Natural killer cell (primary cell): Measurements from ENCODE around the gene NOTCH4. TPM values are rescaled to one million over a fixed set of nuclear protein-coding genes. Genes with fewer than 3 reads are reported as not detected.

Experiments used
- ATAC-seq, 3 donors: fragments of 150-1000 bp in 2 of 3; fragments of 200-7000 bp in 1 of 3; cut with Tn5 transposase; 1 replicate in 1 of 3; 2 replicates in 2 of 3; pipeline ENCODE4 v1.10.0; 2021; ENCODE audit warnings: mild to moderate bottlenecking in 2 of 3, moderate library complexity in 2 of 3
- DNase-seq, 2 donors: peaks; one replicate each; pipeline versions ENCODE4 v3.0.0 to v3.0.0-alpha.2; 2013 to 2021; ENCODE audit warnings: mixed read lengths in 1 of 2
- H3K27ac ChIP-seq: one replicate; pipeline ENCODE4 v1.5.1; 2013; ENCODE audit warnings: mild to moderate bottlenecking, low read length
- H3K27me3 ChIP-seq: one replicate; pipeline ENCODE4 v1.6.1; 2013; ENCODE audit warnings: low read length; ENCODE audit not compliant: control insufficient read depth, insufficient read depth
- H3K36me3 ChIP-seq: one replicate; pipeline ENCODE4 v1.6.1; 2013; ENCODE audit warnings: low read length; ENCODE audit not compliant: control insufficient read depth, insufficient read depth
- H3K4me1 ChIP-seq: one replicate; pipeline ENCODE4 v1.6.1; 2013; ENCODE audit warnings: low read length; ENCODE audit not compliant: control insufficient read depth, insufficient read depth
- H3K4me3 ChIP-seq: one replicate; pipeline ENCODE4 v1.5.1; 2013; ENCODE audit warnings: low read length
- H3K9me3 ChIP-seq: one replicate; pipeline ENCODE4 v1.6.1; 2013; ENCODE audit warnings: low read length; ENCODE audit not compliant: control insufficient read depth, insufficient read depth
- H3K27ac Mint-ChIP-seq, 2 donors: one replicate each; pipeline ENCODE4 v1.8.0; 2022; ENCODE audit warnings: mild to moderate bottlenecking in 2 of 2, mixed read lengths in 2 of 2, moderate library complexity in 1 of 2
- H3K27me3 Mint-ChIP-seq, 2 donors: one replicate each; pipeline ENCODE4 v1.8.0; 2022; ENCODE audit warnings: low read depth in 2 of 2, mixed read lengths in 2 of 2
- H3K36me3 Mint-ChIP-seq: one replicate; pipeline ENCODE4 v1.8.0; 2022; ENCODE audit warnings: mixed read lengths
- H3K4me1 Mint-ChIP-seq, 2 donors: one replicate each; pipeline ENCODE4 v1.8.0; 2022; ENCODE audit warnings: mixed read lengths in 2 of 2
- H3K4me3 Mint-ChIP-seq: one replicate; pipeline ENCODE4 v1.8.0; 2022; ENCODE audit warnings: mild to moderate bottlenecking, moderate library complexity, mixed read lengths
- H3K9me3 Mint-ChIP-seq, 2 donors: one replicate each; pipeline ENCODE4 v1.8.0; 2022; ENCODE audit warnings: mixed read lengths in 2 of 2
- WGBS: methylation state at CpG from one replicate; pipeline ENCODE4 v1.1.7; 2013; ENCODE audit warnings: missing lambda C conversion rate; ENCODE audit not compliant: insufficient coverage; 5-methylcytosine and 5-hydroxymethylcytosine counted together
- intact Hi-C: fragments of 100-400 bp; cut with micrococcal nuclease; formaldehyde crosslinking; loops from one replicate; pipeline ENCODE4 v1.14.2; 2022
- total RNA-seq, 4 donors: library from RNA; stranded (reverse); fragments of 120-200 nt in 1 of 4; gene quantifications; one replicate each; pipeline versions ENCODE4 v1.2.3 to v1.2.4, GENCODE V29; 2013 to 2022
- TF ChIP-seq, protein P1 (sequence below): fragments of 200-600 bp; IDR thresholded peaks from one replicate; pipeline ENCODE4 v1.8.0; 2022; ENCODE audit warnings: antibody characterized with exemption

NOTCH4 gene
- total RNA-seq, 3 donors from 2014 or later (not counting 1 experiment from before 2014, with no cell fraction given), result 2.6 to 4.8 (median 2.7) TPM

DNA sequence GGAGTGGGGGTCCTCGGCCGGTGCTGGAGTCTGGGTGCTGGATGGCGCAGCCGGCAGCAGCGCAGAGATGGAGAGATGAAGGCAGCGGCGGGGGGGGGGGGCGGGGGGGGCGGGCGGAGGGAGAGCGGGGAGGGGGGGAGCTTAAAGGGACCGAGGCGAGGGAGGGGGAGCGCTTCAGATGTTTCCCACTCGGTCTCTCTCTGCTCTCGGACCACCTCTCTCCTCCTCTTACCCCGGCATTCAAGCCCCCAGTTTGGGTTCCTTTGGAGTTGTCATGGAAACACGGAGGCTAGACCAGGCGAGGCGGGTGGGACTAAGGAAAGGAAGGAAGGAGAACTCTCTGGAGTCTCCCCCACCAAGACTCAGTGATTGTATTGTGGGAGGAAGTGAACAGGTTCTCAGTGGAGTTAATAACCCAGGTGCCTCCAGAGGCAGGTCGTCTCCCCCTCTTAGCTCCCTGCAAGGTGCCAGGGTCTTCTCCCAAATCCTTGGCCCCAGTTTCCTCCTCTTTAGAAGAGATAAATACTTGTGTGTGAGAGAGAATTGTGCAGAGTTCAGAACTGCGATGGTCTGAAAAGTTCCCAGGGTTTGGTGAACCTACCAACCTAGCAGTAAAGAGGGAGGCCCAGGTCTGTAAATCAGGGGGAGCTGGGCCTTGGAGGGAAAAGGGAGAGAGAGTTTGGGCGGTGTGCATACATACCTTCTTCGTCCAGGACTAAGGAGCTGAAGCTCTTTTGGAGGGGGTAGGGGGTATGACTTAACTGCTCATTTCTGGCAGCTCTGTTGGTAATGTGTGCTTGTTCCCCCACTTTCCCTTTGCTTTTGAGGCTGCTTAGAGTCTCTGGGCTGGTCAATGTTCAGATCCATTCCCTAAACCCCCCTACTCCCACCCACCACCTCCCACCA is 71.8 kb downstream of the NOTCH4 start, which contains the start of gene PRRT1:
PRRT1 (minus strand) TSS at position 77 of the 906 bp plus-strand sequence. CDS start 112 bp downstream, outside the sequence.
- H3K36me3 Mint-ChIP-seq, result no peaks in the 10 kb centered on the region
- H3K9me3 Mint-ChIP-seq, result no peaks in the 10 kb centered on the region
- TF ChIP-seq, protein P1, sequence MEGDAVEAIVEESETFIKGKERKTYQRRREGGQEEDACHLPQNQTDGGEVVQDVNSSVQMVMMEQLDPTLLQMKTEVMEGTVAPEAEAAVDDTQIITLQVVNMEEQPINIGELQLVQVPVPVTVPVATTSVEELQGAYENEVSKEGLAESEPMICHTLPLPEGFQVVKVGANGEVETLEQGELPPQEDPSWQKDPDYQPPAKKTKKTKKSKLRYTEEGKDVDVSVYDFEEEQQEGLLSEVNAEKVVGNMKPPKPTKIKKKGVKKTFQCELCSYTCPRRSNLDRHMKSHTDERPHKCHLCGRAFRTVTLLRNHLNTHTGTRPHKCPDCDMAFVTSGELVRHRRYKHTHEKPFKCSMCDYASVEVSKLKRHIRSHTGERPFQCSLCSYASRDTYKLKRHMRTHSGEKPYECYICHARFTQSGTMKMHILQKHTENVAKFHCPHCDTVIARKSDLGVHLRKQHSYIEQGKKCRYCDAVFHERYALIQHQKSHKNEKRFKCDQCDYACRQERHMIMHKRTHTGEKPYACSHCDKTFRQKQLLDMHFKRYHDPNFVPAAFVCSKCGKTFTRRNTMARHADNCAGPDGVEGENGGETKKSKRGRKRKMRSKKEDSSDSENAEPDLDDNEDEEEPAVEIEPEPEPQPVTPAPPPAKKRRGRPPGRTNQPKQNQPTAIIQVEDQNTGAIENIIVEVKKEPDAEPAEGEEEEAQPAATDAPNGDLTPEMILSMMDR, result no peak
- Histone ChIP-seq H3K36me3 (no peaks in the 10 kb centered on the region), H3K4me1 (peaks cover 54% of the 10 kb centered on the region), H3K4me3 (no peak within 1 kb of the TSS), H3K27me3 (peaks cover 21% of the 10 kb centered on the region), H3K9me3 (peaks cover 3% of the 10 kb centered on the region), H3K27ac (no peak within 1 kb of the TSS)
- peak within 1 kb of the TSS; percentile 90 to 98 for H3K27ac Mint-ChIP-seq
- WGBS, result 40% methylated on average over 10 of the region's 24 CpGs
- H3K27me3 Mint-ChIP-seq, result peaks cover 20 to 29% of the 10 kb centered on the region in 2 donors
- intact Hi-C loops, result no loop called here
- H3K4me3 Mint-ChIP-seq, result peak within 1 kb of the TSS; percentile 78
- peaks cover 54 to 67% of the 10 kb centered on the region in 2 donors for H3K4me1 Mint-ChIP-seq
- ATAC-seq (no peak), DNase-seq (peak in 1 of 2 donors; percentile 39)

DNA sequence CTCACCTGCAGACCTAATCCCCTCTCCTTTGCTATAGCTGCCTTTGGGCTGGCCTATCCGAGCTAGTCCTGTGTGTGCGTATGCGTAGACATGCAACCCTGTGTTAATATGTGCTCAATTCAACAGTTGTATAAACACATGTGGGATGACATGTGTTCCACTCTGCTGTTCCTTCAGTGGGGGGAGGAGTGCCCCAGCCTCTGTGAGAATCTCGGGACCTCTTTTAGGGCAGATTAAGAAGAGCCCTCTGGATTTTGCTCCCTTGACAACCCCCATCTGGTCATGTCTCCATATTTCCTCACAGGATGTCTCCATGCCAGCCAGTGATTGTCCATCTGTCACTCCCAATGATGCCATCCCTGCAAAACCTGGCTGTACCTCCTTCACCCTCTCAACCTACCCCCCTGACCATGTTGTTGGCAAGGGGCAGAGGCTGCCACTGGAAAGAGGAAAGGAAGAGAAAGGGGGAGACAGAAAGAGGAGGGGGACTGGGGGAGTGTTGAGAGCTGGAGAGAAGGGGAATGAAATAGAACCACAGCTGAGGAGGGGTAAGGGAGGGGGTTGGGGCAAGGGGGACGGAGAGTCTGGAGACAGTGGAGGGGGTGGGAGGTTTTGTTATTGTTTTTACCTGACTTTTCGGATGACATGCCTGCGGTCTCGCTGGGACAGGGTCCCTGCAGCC is 72.5 kb downstream of the NOTCH4 start:
- Mint-ChIP-seq H3K4me3 (peak overlapping the region; percentile 52), H3K27ac (peak overlapping the region; percentile 23 to 98), H3K36me3 (no peaks in the 10 kb centered on the region), H3K27me3 (peaks cover 20 to 34% of the 10 kb centered on the region in 2 donors), H3K9me3 (no peaks in the 10 kb centered on the region), H3K4me1 (peaks cover 54 to 73% of the 10 kb centered on the region in 2 donors)
- DNase-seq (peak in 1 of 2 donors; percentile 39), ATAC-seq (no peak)
- H3K4me1 ChIP-seq, result peaks cover 56% of the 10 kb centered on the region
- TF ChIP-seq, protein P1, result no peak
- 51% methylated on average over 8 of the region's 8 CpGs for WGBS
- H3K27ac ChIP-seq, result no peak overlapping the region
- H3K9me3 ChIP-seq, result peaks cover 3% of the 10 kb centered on the region
- no peaks in the 10 kb centered on the region for H3K36me3 ChIP-seq
- H3K27me3 ChIP-seq, result peaks cover 21% of the 10 kb centered on the region
- H3K4me3 ChIP-seq, result no peak overlapping the region
- intact Hi-C loops, result no loop called here

DNA sequence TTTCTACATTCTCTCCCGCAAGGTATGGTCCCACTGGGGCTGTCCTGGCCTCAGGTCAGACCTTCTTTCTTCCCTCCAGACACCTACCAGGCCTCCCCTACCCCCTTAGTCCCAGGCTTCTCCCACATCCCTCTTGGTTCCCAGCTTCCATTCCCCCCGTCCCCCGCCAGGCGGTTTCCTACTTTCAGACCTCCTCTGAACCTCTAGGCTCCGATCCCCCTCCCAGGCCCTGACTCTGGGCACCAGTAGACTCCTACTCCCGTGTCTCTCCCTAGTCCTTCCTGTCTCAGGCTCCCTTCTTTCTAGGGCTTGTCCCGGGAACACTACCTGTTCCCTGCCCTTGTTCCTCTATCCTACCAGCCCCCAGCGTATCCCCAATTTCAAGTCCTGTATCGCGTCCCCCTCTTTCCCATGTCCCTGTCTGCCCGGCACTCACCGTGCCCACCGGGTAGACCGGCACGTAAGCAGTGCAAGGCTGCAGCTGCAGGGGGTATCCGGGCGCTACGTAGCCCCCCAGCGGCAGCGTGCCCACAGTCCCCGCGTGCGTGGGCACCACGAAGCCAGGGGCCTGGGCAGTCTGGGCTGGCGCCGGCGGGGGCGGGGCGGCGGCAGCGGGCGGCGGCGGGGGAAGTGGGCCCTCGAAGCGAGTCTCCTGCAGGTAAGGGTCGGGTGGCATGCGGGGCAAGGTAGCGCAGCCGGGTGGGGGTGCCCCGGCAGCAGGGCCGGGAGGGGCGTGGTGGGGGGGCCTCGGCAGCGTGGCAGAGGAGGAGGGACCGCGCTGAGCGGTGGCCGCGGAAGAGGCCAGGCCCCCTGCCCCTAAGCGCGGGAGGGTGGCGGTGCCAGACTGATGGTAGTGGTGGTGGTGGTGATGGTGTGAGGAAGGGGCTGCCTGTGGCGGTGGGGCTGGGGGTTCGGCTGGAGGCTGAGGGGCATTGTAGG is 73.7 kb downstream of the NOTCH4 start:
- H3K9me3 Mint-ChIP-seq, result no peaks in the 10 kb centered on the region
- TF ChIP-seq, protein P1, result no peak
- peaks cover 48 to 69% of the 10 kb centered on the region in 2 donors for H3K4me1 Mint-ChIP-seq
- H3K9me3 ChIP-seq, result peaks cover 3% of the 10 kb centered on the region
- H3K27ac Mint-ChIP-seq, result peak overlapping the region; percentile 23 to 98
- H3K27me3 Mint-ChIP-seq, result peaks cover 20 to 37% of the 10 kb centered on the region in 2 donors
- H3K36me3 Mint-ChIP-seq, result no peaks in the 10 kb centered on the region
- WGBS, result 51% methylated on average over 55 of the region's 55 CpGs
- H3K27me3 ChIP-seq, result peaks cover 21% of the 10 kb centered on the region
- peaks cover 49% of the 10 kb centered on the region for H3K4me1 ChIP-seq
- no peak overlapping the region for H3K4me3 ChIP-seq
- intact Hi-C loops, result loop anchor here (2.0 kb wide), 1 partner anchor 19 kb away; the partner anchor contains the start of gene FKBPL
- no peak overlapping the region for H3K27ac ChIP-seq
- DNase-seq (no peak), ATAC-seq (no peak)
- no peaks in the 10 kb centered on the region for H3K36me3 ChIP-seq
- H3K4me3 Mint-ChIP-seq, result peak overlapping the region; percentile 52
